HG03039 (cell line): ENCODE results near the gene KCNH4.

Experiments used
- ATAC-seq: cut with Tn5 transposase; IDR thresholded peaks from one replicate; pipeline ENCODE4 v1.9.1; 2021; ENCODE audit warnings: mild to moderate bottlenecking, moderate library complexity; ENCODE audit not compliant: unreplicated experiment

The KCNH4 gene

GRCh38 chr17:42120161-42120769 is 60.7 kb downstream of the KCNH4 start:
- ATAC-seq, result no peak

DNA sequence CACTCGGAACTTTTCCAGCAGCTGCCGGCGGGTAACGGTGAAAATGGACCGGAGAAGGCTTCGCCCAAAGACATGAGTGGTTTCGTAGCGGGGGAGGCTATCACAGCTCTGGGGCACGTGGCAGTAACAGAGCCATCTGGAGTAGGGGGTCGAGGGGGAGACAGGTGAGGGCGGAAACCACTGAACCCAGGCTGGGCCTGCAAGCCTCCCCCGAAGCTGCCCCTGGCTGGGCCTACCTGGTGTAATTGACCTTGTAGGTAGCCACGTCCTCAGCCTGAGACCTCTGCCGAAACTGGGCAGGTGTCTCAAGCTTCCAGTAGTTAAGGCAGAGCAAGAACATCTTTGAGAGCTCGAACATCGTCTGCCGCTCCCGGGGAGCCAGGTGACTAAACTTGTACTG is 61.6 kb downstream of the KCNH4 start:
- ATAC-seq, result no peak

DNA sequence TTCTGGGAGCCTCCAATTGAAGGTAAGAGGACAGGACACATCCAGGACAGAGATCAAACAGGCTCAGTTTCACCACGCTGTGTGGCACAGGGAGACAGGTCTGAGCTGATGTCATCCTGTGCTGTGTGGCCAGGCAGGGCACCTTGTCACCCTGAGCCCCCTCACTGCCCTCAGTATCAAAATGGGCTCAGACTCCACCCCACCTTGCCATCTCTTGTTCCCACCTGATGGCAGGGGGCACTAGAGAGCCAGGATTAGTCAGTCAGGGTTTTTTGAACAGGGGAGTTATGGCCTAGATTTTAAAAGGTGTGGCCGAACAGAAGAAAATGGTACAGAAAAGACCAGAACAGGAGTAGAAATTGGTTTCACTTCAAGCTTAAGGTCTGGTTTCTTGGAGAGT is 62.4 kb downstream of the KCNH4 start:
- ATAC-seq, result no peak

- ATAC-seq, result no peak
Measured at GRCh38 chr17:42118126-42118510, 62.8 kb downstream of the KCNH4 start.

GRCh38 chr17:42117397-42118125 is 63.4 kb downstream of the KCNH4 start:
- ATAC-seq, result no peak

DNA sequence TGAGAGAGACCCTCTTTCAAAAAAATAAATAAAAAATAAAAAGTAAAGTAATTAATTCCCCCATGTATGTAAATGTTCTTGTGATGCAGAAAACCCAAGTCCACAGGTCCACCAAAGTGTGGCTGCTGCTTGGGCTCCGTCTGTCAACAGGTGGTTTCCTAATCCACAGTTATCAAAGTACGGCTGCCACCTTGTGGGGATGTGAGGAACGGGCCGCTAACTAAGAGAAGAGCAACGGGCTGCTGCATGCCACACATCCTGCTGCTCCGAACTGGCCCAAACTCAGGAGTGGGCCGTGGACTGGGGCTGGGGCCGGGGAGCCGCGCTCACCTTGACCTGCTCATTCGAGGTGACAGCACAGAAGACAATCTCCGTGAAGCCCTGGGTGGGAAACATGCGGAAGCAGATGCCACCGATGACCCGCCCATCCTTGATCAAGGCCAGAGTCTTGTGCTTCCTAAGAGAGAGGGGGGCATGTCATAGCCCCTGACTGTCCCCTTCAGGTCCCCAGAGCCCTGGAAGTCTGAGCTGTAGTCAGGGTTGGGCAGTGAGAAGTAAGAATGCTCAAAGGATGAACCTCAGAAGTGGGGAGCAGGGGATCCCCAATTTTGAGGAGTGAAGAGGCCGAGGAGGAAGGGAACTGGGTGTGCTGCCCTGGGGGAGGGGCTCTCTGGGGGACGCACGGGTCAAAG is 64.1 kb downstream of the KCNH4 start:
- ATAC-seq, result no peak

GRCh38 chr17:42114118-42114517 is 66.8 kb downstream of the KCNH4 start:
- ATAC-seq, result no peak

DNA sequence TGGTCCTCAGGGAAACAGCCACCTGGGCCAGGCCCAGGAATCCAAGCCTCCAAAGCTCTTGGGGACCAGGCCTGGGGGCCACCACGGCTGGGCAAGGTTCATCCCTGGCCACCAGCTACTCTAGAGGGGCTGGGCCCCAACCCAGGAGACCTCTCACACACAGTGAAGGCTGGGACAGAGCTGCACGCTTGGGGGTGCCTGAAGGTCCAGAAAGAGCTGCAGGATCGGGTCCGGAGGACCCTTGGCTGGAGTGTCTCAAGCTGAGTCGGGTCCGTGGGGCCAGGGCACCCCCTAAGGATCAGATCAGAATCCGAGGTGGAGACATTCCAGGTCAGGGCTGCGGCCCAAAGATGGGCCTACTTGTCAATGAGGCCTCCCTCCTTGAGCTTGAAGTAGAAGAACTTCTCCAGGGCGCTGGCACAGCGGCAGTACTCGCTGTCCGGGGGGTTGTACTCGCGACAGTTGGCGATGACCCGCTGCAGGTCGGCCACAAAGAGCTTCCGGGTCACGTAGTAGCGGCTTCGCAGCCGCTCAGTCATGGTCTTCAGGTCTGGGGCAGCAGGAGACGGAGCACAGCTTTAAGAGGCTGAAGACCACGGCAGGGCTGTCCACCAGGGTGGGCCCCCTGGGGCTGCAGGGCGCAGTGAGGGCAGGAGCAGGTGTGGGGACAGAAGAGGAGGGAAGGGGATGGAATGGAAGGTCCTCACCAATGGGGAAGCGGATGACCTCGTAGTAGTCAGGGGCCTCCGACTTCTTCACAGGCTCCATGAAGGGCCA is 67.5 kb downstream of the KCNH4 start:
- no peak for ATAC-seq

DNA sequence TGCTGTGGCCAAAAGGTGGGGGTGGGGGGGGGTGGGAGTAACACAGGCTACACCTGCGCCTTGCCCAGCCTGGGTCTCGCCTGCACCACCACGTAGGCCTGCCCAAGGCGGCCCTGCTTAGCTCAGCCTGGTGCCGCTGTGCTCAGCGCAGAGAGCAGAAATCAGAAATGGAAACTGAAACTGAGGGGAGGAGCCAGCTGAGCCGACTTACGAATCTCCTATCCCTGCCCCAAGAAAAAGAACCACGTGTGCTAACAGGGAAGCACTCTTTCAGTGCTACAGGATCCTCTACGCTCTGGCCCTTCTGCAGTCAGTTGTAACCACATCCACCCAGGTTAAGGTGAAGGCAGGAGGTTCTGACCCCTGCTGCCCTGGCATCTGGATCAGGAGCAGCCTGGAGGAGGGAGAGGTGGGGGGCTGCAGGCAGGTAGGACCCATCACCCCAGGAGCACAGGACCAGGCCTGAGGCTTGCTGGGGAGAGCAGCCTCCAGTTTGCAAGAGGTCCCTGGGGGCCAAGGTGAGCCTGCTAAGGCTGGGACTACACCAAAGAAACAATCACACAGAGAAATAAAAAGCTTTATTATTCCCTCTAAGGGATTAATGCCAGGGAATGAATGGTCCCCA is 68.3 kb downstream of the KCNH4 start, which contains the start of gene DHX58:
DHX58 (minus strand) TSS at position 163 of the 625 bp plus-strand sequence. CDS start 822 bp downstream, outside the sequence.
- peak; percentile 38 for ATAC-seq

GRCh38 chr17:42111871-42112551 is 68.9 kb downstream of the KCNH4 start:
- ATAC-seq, result no peak

- no peak for ATAC-seq
Measured at GRCh38 chr17:42111265-42111636, 69.7 kb downstream of the KCNH4 start.

GRCh38 chr17:42110301-42111264 is 70.4 kb downstream of the KCNH4 start:
- no peak for ATAC-seq

DNA sequence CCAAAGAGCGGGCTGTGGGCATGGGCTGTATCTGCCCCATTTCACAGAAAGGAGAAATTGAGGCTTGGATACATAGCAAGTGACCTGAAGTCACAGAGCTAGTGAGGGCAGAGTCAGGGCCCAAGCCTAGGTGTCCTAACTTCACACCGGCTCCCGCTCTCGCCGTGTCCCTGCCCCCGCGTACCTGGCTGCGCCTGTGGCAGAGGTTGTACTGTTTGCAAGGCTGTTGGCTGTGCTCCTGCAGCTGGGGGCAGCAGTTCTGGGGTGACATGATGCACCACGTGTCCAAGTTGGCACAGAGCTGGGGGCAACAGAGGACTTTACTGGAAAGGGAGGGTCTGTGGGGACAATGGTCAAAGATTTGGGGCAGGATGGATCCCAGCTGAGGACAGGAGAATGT is 71.9 kb downstream of the KCNH4 start:
- no peak for ATAC-seq

GRCh38 chr17:42107597-42108576 is 73.1 kb downstream of the KCNH4 start:
- ATAC-seq, result peak; percentile 63

- no peak for ATAC-seq
Measured at GRCh38 chr17:42107124-42107523, 73.8 kb downstream of the KCNH4 start.
